HPDE6-E6E7 (cell line): ENCODE measurements around the gene APLN.

Experiments used
- DNase-seq: peaks from one replicate; pipeline ENCODE4 v3.0.0; 2011; ENCODE audit warnings: missing footprints; ENCODE audit errors: extremely low spot score

APLN gene

DNA sequence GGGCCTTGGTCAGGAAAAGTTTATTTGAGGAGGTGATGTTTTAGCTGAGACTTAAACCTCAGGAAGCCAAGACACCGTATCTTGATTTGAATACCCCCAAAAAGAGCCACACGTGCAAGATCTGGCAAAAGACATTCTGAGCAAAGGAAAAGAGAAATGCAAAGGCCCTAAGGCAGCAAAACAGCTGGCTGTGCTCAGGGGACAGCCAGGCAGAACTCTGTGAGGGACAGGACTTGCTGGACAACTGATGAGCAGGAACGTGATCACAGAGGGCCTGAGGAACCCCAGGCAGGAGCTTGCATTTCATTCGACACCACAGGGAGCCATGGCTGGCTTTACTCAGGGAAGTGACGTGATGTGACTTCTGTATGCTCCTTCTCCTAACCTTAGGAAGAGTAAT lies 58.7 kb downstream of the APLN start:
- no peak for DNase-seq
